ENCODE measurements around the gene EXOSC9. TPM values are rescaled to one million over a fixed set of nuclear protein-coding genes. Genes with fewer than 3 reads are reported as not detected.

The EXOSC9 gene
- total RNA-seq, 1 donor from 2014 or later: 58.8 TPM

DNA sequence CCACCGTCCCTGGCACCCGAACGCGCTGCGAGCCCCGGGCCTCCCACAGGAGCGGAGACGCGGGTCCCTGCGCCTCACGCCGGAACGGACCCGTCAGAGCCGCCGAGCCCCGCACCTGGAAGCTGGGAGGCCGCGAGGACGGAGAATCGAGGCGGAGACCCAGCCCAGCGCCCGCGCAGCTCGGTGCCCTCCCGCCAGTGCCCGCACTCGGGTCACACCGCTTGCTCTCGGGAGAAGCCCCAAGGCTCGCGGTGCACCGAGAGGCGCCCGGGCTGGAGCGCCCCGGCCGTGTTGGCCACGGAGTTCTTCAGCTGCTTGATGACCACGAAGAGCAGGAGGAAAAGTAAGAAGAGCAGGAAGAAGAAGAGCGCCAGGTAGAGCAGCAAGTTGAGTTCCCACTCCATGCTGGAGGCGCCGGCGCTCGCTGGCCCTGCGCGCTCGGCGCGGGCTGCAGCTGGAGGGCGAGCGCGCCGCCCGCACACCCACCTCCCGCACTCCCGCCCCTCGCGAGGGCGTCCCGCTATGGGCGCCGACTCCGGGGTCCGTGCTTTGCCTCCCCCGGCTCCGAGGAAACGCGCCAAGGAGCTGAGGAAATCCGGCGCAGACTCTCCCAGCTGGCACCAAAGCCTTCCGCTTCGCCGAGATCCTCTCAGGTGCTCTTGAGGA, 36.3 kb upstream of the EXOSC9 start, which contains the start of gene SMIM43:
Gene SMIM43, minus strand, starts transcription at position 463 of the 666 bp plus-strand sequence. Its CDS starts 59 bp downstream, at position 404.
- Mint-ChIP-seq H3K4me1 (peaks cover 5% of the 10 kb centered on the region), H3K4me3 (peak within 1 kb of the TSS; percentile 88), H3K27ac (ENCODE audit: unreplicated experiment) (no peak within 1 kb of the TSS), H3K9me3 (no peaks in the 10 kb centered on the region), H3K36me3 (ENCODE audit: low read depth) (no peaks in the 10 kb centered on the region), H3K27me3 (ENCODE audit: low read depth) (peaks cover 87% of the 10 kb centered on the region)
- DNase-seq (ENCODE audit: low read depth, low spot score): peak; percentile 8
- TF ChIP-seq, protein P1, sequence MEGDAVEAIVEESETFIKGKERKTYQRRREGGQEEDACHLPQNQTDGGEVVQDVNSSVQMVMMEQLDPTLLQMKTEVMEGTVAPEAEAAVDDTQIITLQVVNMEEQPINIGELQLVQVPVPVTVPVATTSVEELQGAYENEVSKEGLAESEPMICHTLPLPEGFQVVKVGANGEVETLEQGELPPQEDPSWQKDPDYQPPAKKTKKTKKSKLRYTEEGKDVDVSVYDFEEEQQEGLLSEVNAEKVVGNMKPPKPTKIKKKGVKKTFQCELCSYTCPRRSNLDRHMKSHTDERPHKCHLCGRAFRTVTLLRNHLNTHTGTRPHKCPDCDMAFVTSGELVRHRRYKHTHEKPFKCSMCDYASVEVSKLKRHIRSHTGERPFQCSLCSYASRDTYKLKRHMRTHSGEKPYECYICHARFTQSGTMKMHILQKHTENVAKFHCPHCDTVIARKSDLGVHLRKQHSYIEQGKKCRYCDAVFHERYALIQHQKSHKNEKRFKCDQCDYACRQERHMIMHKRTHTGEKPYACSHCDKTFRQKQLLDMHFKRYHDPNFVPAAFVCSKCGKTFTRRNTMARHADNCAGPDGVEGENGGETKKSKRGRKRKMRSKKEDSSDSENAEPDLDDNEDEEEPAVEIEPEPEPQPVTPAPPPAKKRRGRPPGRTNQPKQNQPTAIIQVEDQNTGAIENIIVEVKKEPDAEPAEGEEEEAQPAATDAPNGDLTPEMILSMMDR (conservative IDR thresholded peaks at IDR 0.05): no peak

DNA sequence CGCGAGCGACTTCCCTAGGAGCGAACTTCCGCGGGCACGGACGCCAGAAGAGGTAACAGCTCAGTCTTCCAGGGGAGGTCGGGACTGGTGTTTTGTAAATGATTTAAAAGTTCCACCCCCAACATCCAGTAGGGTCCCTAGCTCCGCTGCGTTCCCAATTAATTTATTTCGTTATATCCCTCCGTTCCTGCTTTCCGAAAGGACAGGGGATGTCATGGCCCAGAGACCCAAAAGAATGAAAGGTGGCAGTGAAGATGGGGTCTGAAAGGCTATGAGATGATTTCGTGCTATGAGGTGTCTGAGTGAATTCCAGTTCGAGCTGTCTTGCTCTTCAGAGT, 35.8 kb upstream of the EXOSC9 start:
- Mint-ChIP-seq H3K27me3 (ENCODE audit: low read depth) (peaks cover 88% of the 10 kb centered on the region), H3K36me3 (ENCODE audit: low read depth) (no peaks in the 10 kb centered on the region), H3K4me1 (peaks cover 5% of the 10 kb centered on the region), H3K27ac (ENCODE audit: unreplicated experiment) (no peak overlapping the region), H3K9me3 (no peaks in the 10 kb centered on the region), H3K4me3 (peak overlapping the region; percentile 88)
- DNase-seq (ENCODE audit: low read depth, low spot score): no peak
- TF ChIP-seq, protein P1 (conservative IDR thresholded peaks at IDR 0.05): no peak

DNA sequence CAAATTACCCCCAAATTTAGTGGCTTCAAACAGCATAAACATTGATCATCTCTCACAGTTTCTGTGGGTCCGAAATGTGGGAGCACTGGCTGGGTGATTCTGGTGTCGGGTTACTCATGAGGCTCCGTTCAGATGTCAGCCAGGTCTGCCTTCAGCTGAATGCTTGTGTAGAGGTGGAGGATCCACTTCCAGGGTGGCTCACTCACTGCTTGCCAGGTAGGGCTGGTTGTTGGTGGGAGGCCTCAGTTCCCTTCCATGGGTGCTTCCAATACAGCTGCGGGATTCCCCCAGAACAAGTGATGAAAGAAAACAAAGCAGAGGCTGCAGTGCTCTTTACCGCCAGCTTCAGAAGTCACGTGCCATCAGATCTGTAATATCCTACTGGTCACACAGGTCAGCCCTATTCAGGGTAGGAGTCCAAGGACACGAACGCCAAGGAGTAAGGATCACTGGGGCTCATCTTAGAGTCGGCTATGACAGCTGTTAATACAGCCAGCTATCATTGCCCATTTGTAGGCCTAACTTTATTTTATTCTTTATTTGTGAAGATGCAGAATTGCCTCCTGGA, 35.1 kb upstream of the EXOSC9 start:
- H3K4me3 Mint-ChIP-seq: peak overlapping the region; percentile 88
- peaks cover 89% of the 10 kb centered on the region for H3K27me3 Mint-ChIP-seq (ENCODE audit: low read depth)
- H3K36me3 Mint-ChIP-seq (ENCODE audit: low read depth): no peaks in the 10 kb centered on the region
- no peak for DNase-seq (ENCODE audit: low read depth, low spot score)
- H3K4me1 Mint-ChIP-seq: peaks cover 5% of the 10 kb centered on the region
- H3K27ac Mint-ChIP-seq (ENCODE audit: unreplicated experiment): no peak overlapping the region
- no peaks in the 10 kb centered on the region for H3K9me3 Mint-ChIP-seq
- TF ChIP-seq, protein P1 (conservative IDR thresholded peaks at IDR 0.05): no peak

DNA sequence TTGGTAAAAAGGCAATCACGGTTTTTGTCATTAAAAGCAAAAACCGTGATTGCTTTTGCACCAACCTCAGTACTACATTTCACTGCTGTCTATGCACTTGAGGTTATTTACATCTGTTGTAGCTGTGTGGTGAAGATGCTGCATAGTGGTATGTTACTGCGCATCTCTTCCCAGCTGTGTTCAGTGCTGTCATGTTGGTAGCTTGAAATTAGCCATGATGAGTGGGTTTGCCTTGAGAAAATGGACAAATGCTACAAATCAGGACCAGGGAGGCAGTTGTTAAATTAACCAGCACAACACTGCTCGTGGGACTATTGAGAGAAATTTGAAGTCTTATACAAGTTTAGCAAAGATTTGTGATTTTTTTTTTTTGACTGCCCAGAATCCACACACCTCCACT, 34.0 kb upstream of the EXOSC9 start:
- H3K4me1 Mint-ChIP-seq: peaks cover 5% of the 10 kb centered on the region
- H3K27me3 Mint-ChIP-seq (ENCODE audit: low read depth): peaks cover 87% of the 10 kb centered on the region
- no peak overlapping the region for H3K4me3 Mint-ChIP-seq
- TF ChIP-seq, protein P1 (conservative IDR thresholded peaks at IDR 0.05): no peak
- no peak for DNase-seq (ENCODE audit: low read depth, low spot score)
- H3K27ac Mint-ChIP-seq (ENCODE audit: unreplicated experiment): no peak overlapping the region
- H3K9me3 Mint-ChIP-seq: no peaks in the 10 kb centered on the region
- no peaks in the 10 kb centered on the region for H3K36me3 Mint-ChIP-seq (ENCODE audit: low read depth)

DNA sequence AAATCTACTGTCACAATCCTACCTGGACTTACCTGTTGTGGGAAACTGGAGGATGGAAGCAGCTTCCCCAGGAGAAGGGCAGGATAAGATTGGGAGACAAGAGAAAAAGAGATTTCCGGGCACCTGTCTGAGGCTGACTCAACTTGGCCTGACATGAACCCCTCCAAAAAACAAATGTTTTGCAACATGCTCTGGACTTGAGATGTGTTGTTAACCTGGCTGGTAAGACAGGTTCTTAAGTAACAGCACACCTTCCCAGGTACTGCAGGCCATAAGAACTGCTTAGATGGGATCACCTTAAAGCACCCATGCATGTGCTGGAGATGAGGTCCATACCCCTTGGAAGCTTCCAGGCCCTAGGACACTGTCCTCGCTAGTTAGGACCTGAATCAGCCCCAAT, 31.8 kb upstream of the EXOSC9 start:
- no peak for DNase-seq (ENCODE audit: low read depth, low spot score)
- H3K4me3 Mint-ChIP-seq: no peak overlapping the region
- TF ChIP-seq, protein P1 (conservative IDR thresholded peaks at IDR 0.05): no peak
- H3K9me3 Mint-ChIP-seq: no peaks in the 10 kb centered on the region
- peaks cover 5% of the 10 kb centered on the region for H3K4me1 Mint-ChIP-seq
- no peaks in the 10 kb centered on the region for H3K36me3 Mint-ChIP-seq (ENCODE audit: low read depth)
- H3K27me3 Mint-ChIP-seq (ENCODE audit: low read depth): peaks cover 80% of the 10 kb centered on the region
- no peak overlapping the region for H3K27ac Mint-ChIP-seq (ENCODE audit: unreplicated experiment)

Data from neural crest cell (in vitro differentiated cells).